ENCODE data around the gene TMEM52.
A peak's percentile ranks its signal among the peaks of the same experiment; 100 is the strongest.

The TMEM52 gene

DNA sequence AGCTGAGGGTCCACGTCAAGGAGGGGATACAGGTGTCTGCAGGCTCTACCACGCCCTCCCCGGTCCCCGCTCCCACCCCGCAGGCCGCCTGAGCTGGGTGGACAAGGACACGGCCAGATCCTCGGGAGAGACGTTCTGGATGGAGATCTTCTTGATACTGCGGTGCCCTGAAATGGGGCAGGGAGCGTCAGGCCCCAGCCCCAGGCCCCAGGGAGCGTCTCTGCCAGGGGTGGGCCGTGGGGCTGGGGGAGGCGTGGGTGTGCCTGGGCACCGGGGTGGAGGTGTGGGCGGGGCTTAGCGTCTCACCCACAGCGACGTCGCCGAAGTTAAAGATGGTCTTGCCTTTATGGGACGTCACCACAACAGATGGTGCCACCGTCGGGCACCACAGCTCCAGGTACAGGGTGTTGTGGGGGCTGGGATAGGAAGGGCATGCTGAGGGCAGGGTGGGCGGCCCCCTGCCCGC lies 7.3 kb upstream of the TMEM52 start:
- DNase-seq: no peak

DNA sequence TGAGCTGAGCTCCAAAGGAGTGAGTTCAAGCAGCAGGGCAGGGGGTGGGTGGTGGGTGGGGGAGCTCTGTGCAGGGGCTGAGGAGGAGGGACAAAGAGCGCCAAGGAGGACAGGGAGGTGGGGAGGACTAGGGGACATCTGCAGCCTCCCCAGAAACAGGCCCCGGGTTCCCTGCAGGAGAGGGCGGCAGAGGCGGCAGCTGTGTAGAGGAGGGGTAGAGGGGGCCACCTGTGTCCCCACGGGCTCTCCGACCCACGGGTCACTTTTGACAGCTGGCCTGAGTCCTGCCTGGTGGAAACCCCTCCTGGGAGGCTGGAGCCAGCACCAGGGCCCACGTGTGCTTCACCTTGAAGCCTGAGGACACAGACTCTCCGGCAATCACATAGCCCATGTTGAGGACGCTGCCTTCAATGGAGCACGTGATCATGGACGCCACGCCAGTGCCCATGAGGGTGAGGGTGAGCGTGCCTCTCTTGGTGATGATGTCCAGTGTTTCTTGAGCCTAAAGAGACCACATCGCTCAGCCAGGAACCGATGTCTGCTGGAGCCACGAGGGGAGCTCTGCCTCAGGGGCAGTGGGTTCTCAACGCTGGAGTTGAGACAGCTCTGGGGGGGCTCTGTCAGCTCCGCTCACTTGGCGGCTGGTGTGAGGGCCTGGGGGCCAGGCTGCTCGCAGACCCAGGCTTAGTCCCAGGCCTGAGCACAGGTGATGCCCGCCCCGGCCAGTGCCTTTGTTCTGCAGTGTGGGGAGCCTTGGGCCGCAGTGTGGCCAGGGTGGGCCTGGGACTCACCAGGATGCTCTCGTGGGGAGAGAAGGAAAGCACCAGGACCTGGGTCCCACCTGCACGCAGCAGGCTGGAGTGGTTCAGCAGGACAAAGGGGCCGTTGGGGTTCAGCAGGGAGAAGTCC lies 6.6 kb upstream of the TMEM52 start:
- DNase-seq: no peak

DNA sequence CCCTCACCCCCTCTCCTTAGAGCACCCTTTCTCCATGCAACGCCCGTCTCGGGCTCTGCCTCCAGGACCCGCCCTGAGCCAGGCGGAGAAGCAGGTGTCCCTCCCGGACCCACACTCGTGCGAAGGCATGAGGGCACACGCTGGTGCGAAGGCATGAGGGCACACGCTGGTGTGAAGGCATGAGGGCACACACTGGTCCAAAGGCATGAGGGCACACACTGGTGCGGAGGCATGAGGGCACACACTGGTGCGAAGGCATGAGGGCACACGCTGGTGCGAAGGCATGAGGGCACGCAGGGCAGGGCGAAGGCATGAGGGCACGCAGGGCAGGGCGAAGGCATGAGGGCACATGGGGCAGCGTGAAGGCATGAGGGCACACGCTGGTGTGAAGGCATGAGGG lies 5.8 kb upstream of the TMEM52 start:
- no peak for DNase-seq

DNA sequence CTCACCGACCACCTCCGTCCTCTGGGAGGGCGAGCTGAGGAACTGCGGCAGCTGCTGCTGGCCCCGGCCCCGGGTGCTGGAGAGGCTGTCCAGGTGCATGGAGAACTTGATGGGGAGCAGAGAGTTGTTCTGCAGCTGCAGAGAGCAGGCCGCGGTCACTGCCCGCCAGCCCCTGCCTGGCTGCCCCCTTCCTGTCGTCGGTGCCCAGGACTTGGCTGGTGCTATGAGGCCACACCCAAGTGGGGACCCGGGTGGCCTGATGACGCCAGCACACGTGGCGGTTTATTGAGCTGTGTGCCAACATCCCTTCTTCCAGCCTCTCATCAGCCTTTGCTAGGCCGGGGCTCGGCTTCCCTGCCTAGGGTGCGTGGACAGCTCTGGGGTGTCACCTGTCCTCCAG lies 5.3 kb upstream of the TMEM52 start:
- DNase-seq: no peak

DNA sequence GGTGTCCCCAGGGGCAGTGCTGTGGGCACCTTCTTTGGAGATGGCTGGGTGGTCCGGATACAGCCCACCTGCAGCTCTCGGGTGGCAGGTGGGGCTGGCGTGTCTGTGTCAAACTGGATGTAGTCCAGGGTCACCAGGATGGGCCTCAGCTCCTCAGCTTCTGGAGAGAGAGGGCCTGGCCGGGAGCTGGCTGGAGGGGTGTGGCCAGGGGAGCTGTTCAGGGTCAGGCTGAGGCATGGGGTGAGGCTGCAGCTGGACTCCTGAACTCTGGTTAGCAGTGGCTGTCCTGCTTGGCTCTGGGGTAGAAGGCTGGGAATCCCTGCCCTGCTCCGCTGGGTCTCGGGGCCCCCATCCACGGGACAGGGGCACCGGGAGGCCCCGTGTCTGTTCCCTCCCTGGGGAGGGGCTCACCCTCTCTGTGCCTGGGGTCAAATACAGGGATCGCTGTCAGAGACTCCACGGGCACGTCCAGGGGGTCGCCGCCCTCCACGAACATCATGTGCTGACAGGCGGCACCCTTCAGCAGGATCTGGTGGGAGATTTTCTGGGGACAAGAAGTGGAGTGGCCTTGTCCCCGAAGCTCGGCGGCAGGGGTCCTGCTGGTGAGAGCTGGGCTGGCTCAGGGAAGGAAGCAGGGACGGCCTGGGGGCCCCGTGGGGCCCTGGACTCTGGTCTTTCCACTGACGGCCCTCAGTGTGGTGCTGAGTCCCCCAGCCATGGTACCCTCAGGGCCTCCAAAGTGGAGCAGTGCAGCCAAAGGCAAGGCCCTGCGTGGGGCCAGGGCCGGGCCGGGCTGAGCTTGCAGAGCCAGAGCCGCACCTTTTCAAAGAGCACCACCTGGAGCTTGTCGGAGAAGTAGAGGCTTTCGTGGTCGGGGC lies 4.1 kb upstream of the TMEM52 start:
- no peak for DNase-seq

DNA sequence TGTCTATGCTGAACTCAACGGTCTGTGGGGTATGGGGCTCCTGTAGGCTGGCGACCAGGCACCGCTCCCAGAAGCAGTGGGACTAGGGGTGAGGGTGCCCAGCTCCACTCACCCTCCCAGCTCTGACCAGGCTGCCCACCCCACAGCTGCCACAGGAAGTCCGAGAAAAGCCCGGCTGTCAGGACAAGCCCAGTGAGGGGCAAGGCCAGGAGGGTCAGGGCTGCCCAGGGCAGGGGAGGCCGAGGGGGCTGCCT lies 3.5 kb upstream of the TMEM52 start:
- DNase-seq: no peak

DNA sequence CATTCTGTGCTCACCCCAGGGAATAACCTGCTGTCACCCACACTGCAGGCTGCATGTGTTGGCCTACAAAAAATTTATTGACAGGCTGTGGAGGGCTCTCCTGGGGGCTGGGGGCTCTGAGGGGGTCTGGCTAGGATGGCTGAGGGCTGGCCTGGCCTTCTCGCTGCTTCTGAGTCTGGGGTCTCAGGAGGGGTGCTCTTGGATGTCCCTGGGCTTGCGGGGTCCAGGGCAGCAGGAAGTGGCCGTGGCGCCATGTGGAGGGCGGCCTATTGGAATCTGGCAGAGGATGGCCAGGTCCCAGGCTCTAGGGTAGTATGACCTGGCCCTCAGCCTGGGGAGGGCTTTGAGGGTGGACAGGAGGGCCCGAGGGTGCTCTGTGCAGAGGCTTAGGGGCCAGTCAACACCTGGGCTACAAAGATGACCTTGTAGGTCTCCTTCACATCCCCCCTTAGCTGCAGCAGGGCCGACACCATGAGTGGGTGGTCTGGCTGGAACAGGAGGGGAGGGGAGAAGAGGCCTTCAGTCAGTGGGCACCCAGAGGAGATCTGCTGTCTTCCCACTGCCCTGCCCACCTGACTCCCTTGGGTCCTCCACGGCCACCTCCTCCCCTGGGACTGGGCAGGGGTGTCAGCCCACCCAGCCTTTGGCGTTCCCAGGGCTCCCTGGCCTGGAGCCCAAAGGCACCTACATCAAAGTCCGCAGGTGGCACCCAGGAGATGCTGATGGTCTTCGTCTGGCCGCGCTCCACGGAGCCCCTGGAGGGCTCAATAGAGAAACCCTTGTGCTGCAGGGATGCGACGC lies 3.0 kb upstream of the TMEM52 start:
- no peak for DNase-seq

DNA sequence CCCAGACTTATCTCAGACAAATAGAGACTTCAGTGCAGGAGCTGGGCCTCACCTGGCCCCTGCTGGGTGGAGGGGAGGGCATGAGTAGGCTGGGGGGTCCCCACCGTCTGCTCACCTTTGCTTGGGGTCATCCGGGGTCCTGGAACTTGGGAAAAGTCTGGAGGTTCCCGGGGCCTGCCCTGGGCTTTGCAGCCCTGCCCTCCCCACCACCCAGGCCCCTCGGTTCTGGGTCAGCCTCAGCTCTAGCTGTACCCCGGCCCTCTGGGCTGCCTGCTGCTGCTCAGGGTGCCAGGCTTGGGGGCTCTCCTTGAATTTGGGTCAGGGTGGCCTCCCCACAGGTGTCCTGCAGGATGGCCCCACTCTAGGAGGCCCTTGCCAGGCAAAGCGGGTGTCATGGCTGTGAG lies 2.4 kb upstream of the TMEM52 start:
- DNase-seq: no peak

DNA sequence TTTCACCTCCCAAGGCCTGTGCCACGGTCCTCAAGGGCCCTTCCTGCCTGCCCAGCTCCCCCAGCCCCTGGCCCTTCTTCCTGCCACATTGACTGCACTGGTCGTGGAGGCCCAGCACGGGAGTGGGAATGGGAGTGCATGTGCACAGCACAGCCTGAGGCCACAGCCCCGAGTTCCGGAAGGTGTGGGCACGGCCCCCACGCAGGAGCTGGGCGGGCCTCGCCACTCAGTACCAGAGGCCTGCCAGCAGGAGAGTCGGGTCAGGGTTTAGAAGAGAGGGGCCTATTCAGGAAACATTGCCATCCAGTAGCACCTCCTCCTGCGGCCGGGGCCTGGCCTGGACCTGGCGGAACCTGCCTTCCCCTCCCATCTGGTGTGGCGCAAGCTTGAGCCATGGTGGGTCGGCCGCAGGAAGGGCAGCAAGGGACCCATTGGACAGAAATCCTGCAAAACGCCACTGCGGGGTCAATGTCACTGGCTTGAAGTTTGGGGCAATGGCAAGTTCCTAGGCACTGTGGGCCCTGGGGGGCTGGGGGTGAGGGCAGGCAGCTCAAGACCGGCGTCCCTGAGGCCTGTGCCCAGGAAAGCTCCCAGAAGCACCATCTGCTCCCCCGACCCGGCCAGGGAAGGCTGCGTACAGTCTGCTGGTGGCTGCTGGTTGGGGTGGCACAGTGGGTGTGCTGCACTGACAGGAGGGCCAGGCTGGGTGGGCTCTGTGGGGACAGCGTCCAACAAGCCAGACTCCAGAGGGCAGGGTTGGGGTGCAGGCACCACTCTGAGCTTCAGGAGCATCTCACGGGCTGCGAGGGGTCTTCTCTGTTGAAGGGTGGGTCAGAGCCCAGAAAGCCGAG lies 1.8 kb upstream of the TMEM52 start:
- DNase-seq: no peak

DNA sequence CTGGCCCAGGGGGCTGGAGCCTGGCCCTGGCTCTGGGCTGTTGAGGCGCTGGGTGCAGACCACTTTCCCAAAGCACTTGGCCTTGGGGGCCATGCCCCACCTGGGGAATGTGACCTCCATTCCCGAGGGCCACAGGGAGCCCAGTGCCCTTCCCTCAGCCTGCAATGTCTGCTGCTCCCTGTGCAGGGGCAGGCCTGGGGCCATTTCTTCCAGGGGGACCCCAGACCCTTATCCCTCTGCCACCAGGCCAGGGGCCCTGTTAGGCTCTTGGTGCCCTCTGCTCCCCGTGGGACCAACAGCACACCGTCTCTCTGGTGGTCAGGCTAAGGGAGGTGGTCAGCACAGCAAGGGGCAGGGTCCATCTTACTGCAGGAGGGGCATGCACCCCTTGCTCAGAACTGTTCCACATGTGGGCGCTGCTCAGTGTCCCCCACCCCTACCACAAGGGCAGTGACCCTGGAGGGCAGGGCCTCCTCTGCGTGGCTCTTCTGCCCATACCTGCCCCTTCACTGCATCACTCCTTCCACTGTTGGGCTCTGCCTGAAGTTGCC lies 1.1 kb upstream of the TMEM52 start:
- DNase-seq: no peak

DNA sequence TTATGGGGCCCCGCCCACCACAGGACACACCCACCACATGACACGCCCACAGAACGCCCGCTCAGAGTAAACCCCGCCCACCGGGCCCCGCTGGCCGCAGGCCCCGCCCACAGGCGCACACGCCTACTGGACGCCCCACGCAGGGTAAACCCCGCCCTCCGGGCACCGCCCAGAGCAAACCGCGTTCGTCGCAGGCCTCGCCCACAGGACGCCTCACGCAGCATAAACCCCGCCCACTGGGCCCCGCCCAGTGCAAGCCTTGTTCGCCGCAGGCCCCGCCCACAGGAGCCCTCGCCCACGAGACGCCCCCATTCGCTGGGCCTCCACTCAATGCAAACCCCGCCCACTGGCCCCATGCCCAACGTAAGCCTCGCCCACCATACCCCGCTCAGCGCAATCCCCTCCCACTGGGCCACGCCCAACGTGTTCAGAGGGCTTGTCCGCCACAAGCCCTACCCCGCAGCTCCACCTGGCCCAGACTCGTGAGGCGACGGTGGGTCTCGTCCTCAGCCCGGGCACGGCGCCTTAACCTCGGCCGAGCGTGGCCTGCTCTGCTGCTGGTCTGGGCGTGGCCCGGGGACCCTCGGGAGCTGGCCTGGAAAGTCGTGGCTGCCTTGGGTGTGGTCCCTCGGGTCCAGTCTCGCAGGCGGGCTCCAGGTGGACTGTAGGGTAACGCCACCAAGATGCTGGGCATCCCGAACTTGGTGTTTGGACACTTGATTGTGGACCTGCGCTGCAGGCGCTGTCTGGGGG lies 401 bp upstream of the TMEM52 start:
- peak; percentile 100 for DNase-seq

DNA sequence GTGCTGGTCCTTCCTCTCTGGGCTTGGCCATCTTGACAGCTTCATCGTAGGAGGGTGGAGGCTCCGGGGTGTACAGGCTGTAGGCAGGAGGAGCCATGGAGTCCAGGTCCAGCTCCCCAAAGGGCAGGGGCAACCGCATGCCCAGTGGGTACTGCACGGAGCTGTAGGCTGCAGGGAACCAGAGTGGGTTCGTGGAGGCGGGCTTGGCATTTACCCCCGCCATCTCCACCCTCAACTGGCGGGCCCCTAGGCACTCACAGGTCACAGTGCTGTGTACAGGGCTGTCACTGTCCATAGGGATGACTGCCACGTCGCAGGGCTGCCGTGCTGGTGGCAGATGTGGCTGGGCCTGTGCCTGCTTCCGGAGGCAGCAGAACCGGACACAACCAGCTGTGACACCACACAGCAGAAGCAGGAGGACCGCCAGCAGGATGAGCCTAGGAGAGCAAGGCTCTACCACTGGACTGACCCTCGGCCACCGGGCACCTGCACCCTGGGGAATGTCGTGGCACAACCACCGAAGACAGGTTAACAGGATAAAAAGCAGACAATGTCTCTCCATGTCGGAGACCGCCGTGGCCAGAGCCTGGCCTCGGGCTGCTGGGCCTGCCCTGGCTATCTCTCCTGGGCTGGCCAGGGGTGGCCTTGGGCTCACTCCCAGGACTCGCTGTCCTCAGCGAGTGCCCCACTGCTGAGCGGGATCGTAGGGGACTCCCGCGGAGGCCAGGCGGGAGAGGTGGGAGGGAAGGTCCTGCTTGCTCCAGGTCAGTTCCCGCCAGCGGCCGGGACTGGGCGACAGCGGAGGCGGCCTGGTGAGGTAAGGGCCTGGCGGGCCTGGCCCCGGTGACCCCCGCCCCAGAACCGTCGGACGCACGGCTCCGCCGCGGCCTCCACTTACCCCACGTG lies 831 bp downstream of the TMEM52 start:
- DNase-seq: no peak

DNA sequence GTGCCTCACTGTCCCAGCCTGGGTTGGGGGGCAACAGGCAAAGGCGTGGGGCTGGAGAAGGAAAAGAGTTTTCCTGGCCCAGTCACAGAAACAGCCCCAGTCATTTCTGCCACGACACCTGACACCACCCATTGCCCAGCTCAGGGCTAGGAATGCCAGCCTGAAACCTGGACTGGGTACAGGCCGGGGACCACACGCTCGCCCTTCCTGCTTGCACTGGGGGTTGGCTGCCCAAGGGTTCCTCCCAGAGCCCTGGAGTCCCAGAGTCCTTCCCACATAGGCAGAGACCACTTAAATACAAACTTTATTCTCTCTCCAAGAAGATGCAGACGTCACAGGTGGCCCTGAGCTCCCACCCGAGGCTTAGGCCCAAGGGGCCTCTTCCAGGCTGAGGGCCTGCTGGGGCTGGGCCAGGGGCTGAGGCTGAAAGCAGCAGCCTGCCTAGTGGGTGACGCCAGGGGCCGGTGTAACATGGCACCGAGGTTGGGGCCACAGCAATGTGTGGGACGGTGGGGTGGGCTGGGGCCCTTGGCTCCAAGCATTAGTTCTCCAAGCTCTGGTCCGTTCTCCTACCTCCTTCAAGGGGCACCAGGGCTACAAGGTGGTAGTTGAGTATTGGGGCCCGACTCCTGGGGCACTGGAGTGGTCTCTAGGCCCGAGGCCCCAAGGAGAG lies 1.6 kb downstream of the TMEM52 start:
- DNase-seq: no peak

DNA sequence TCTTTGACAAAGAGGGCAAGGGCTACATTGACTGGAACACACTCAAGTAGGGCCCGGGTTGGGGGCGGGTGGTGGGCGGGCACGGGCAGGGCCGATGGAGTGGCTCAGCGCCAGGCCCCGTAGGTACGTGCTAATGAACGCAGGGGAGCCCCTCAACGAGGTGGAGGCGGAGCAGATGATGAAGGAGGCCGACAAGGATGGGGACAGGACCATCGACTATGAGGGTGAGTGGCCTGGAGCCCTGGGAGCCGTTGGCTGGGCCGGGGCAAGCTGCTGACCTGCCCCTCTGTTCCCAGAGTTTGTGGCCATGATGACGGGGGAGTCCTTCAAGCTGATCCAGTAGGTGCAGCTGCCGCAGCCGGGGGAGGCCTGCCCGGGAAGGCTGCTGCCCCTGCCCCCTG lies 2.2 kb downstream of the TMEM52 start:
- no peak for DNase-seq

DNA sequence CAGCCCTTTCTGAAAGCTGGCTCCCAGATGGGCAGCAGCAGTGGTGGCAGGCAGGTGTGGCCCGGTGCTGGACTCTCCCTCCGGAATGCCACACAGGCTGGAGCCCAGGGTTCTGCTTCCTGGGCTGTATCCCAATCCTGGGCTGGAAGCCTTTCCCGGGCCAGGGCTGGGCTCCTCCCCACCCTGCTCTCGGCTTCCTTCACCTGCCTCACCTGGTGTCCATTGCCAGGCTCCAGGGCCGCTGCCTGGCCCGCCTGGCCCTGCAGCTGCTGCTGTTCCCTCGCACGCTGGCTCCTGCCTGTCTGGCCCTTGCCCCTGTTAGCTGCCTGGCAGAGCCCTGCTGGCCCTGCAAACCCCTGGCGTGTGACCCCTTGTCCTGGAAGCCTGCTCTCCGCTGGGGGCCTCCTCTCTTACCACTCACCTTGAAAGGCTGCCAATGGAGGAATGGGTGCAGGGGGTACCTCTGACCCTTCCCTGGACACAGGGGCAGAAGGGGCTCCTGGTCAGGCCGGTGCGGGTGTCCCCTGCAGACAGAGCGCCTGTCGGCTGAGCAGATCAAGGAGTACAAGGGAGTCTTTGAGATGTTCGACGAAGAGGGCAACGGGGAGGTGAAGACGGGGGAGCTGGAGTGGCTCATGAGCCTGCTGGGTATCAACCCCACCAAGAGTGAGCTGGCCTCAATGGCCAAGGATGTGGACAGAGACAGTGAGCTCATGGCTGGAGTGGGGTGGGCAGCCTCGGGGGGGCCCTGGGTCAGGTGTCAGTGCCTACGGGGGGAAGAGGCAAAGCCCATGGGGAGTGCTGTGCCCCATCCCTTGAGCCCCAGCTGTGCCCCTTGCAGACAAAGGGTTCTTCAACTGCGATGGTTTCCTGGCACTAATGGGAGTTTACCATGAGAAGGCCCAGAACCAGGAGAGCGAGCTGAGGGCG lies 2.9 kb downstream of the TMEM52 start:
- no peak for DNase-seq

DNA sequence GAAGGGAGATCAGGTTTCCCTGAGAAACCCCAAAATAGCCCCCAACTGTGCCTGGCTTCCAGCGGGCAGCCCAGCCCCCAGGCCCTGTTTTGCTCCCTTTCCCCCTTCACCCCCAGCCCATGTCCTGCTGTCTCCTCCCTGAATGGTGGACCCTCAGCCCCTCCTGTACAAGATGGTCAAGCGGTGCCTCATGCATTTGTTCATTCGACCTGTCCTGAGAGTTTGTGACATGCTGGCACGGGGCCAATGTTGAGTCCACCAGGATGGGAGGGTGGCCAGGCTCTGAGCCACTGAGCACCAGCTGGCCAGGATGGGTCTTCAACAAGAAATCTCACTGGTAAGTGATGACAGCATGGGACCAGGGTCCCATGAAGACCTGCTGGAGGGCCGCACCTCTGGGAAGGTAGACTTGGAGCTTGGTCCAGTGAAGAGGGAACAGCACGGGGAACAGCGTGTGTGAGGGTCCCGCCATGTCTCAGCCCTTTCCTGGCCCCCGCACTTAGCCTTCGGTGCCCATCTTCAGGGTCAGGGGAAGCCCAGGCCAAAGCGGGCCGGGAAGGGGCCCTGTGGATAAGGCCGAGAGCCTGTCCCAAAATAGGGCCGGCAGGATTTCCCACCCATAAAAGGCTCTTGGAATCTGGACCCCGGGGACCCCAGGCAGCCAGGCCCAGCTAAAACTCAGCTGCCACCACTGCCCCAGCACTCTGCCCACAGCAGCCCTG lies 3.9 kb downstream of the TMEM52 start, which contains the start of gene CALML6:
Gene CALML6 (plus strand): TSS at position 290 of the 722 bp plus-strand sequence. CDS start 21 bp downstream, at position 311.
- DNase-seq: no peak

Data from activated CD4-positive, alpha-beta T cell treated with anti-CD3 and anti-CD28 coated beads, Interleukin-2, amount 50 U/mL, for 16 hours (primary cell).